ENCODE data around the gene KCNT1. TPM values are rescaled to one million over a fixed set of nuclear protein-coding genes. Genes with fewer than 3 reads are reported as not detected.

Gene KCNT1
- polyA plus RNA-seq, 1 donor (not counting 4 experiments of a cell fraction or from before 2014, with no cell fraction given), result not detected

DNA sequence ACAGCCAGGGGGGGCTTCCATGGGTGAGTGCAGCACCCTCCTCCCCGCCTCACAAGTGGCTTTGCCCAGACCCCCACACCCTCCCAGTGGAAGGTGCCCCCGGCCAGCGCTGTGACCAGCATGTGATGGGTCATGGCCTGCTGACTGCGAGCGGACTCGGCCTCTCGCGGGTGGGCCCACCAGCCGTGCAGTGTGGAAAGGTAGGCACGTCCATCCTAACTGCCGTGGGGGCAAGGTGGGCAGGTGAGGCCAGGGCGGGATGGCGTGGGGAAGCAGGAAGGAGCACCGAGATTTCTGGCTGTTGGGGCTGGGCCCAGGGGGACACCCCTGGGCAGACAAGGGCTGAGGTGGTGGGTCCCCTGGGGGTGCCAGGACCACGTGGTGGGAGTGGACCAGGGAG lies 14.8 kb upstream of the KCNT1 start:
- Histone ChIP-seq H3K4me3 (ENCODE audit: control insufficient read depth in 2 of 3, extremely low read depth in 1 of 3, insufficient read depth in 2 of 3, low read depth in 1 of 3, low read length in 3 of 3) (no peak overlapping the region), H3K27ac (ENCODE audit: control insufficient read depth, insufficient read depth, low read length) (no peak overlapping the region), H3K36me3 (ENCODE audit: control insufficient read depth in 2 of 2, extremely low read depth in 1 of 2, insufficient read depth in 2 of 2, low read length in 2 of 2) (no peaks in the 10 kb centered on the region), H3K27me3 (ENCODE audit: control insufficient read depth, extremely low read depth, insufficient read depth, low read length) (no peaks in the 10 kb centered on the region), H3K9me3 (ENCODE audit: control insufficient read depth, low read depth, low read length) (peaks cover 1% of the 10 kb centered on the region), H3K4me1 (ENCODE audit: control insufficient read depth, extremely low read depth, insufficient read depth, low read length) (no peaks in the 10 kb centered on the region), H3K4me2 (ENCODE audit: control insufficient read depth, extremely low read depth, insufficient read depth, low read depth, low read length) (no peak overlapping the region), H2AFZ (ENCODE audit: control insufficient read depth, low read length) (no peak overlapping the region), H3K79me2 (ENCODE audit: control insufficient read depth, insufficient read depth, low read length) (no peaks in the 10 kb centered on the region), H3K9me1 (ENCODE audit: control insufficient read depth, extremely low read depth, insufficient read depth, low read length) (no peaks in the 10 kb centered on the region), H4K20me1 (ENCODE audit: control insufficient read depth, extremely low read depth, insufficient read depth, low read length) (no peaks in the 10 kb centered on the region), H3K9ac (ENCODE audit: control insufficient read depth, extremely low read depth, insufficient read depth, low read length) (no peak overlapping the region)
- no peak for DNase-seq (ENCODE audit: low read depth, low spot score)
- FAIRE-seq, result no peak
- TF ChIP-seq EZH2 (IDR thresholded peaks at IDR 0.05; ENCODE audit: low read length) (no peak), CTCF (optimal IDR thresholded peaks at IDR 0.05 in 1 of 3, IDR thresholded peaks at IDR 0.05 in 1 of 3, conservative IDR thresholded peaks at IDR 0.05 in 1 of 3; ENCODE audit: extremely low read depth in 1 of 3, insufficient read depth in 2 of 3, low read length in 3 of 3) (no peak)
- dilution Hi-C loops (cut with MboI; ENCODE audit: extremely low pct_ligation_motif_present, low sequenced_read_pairs), result no loop called here

GRCh38 chr9:135689011-135689410 lies 13.0 kb upstream of the KCNT1 start:
- no peak overlapping the region for H3K9ac ChIP-seq (ENCODE audit: control insufficient read depth, extremely low read depth, insufficient read depth, low read length)
- no peak overlapping the region for H2AFZ ChIP-seq (ENCODE audit: control insufficient read depth, low read length)
- no peak for DNase-seq (ENCODE audit: low read depth, low spot score)
- H3K4me3 ChIP-seq (ENCODE audit: control insufficient read depth in 2 of 3, extremely low read depth in 1 of 3, insufficient read depth in 2 of 3, low read depth in 1 of 3, low read length in 3 of 3), result no peak overlapping the region
- FAIRE-seq, result no peak
- H3K4me1 ChIP-seq (ENCODE audit: control insufficient read depth, extremely low read depth, insufficient read depth, low read length), result no peaks in the 10 kb centered on the region
- H3K36me3 ChIP-seq (ENCODE audit: control insufficient read depth in 2 of 2, extremely low read depth in 1 of 2, insufficient read depth in 2 of 2, low read length in 2 of 2), result no peaks in the 10 kb centered on the region
- peaks cover 1% of the 10 kb centered on the region for H3K9me3 ChIP-seq (ENCODE audit: control insufficient read depth, low read depth, low read length)
- TF ChIP-seq CTCF (optimal IDR thresholded peaks at IDR 0.05 in 1 of 3, IDR thresholded peaks at IDR 0.05 in 1 of 3, conservative IDR thresholded peaks at IDR 0.05 in 1 of 3; ENCODE audit: extremely low read depth in 1 of 3, insufficient read depth in 2 of 3, low read length in 3 of 3) (no peak), EZH2 (IDR thresholded peaks at IDR 0.05; ENCODE audit: low read length) (no peak)
- peaks cover 13% of the 10 kb centered on the region for H3K27me3 ChIP-seq (ENCODE audit: control insufficient read depth, extremely low read depth, insufficient read depth, low read length)
- dilution Hi-C loops (cut with MboI; ENCODE audit: extremely low pct_ligation_motif_present, low sequenced_read_pairs), result no loop called here
- H3K27ac ChIP-seq (ENCODE audit: control insufficient read depth, insufficient read depth, low read length), result no peak overlapping the region
- H3K79me2 ChIP-seq (ENCODE audit: control insufficient read depth, insufficient read depth, low read length), result no peaks in the 10 kb centered on the region
- H3K9me1 ChIP-seq (ENCODE audit: control insufficient read depth, extremely low read depth, insufficient read depth, low read length), result no peaks in the 10 kb centered on the region
- H4K20me1 ChIP-seq (ENCODE audit: control insufficient read depth, extremely low read depth, insufficient read depth, low read length), result no peaks in the 10 kb centered on the region
- H3K4me2 ChIP-seq (ENCODE audit: control insufficient read depth, extremely low read depth, insufficient read depth, low read depth, low read length), result no peak overlapping the region

All from keratinocyte (primary cell).